Smooth muscle cell (in vitro differentiated cells): Measurements from ENCODE around the gene MAP3K19. TPM values are rescaled to one million over a fixed set of nuclear protein-coding genes. Genes with fewer than 3 reads are reported as not detected.

ENCODE experiments used
- DNase-seq: peaks from one replicate; lab custom pipeline; 2025; ENCODE audit not compliant: unreplicated experiment; lab: John Stamatoyannopoulos, UW
- H2AFZ ChIP-seq: fragments of 200-600 bp; sonication (generic); 2 replicates; pipeline ENCODE4 v1.6.0; 2016; ENCODE audit warnings: antibody characterized with exemption, low read depth, mild to moderate bottlenecking
- H3F3A ChIP-seq: fragments of 200-600 bp; sonication (generic); 2 replicates; pipeline ENCODE4 v1.6.0; 2017; ENCODE audit warnings: antibody characterized with exemption, low read depth
- H3K27ac ChIP-seq: fragments of 200-600 bp; sonication (generic); 2 replicates; pipeline ENCODE4 v1.5.1; 2016; ENCODE audit warnings: low read depth, mild to moderate bottlenecking
- H3K27me3 ChIP-seq: fragments of 200-600 bp; sonication (generic); 2 replicates; pipeline ENCODE4 v1.6.1; 2016; ENCODE audit warnings: low read depth, mild to moderate bottlenecking
- H3K36me3 ChIP-seq: fragments of 200-600 bp; sonication (generic); 2 replicates; pipeline ENCODE4 v1.5.1; 2016; ENCODE audit warnings: low read depth
- H3K4me1 ChIP-seq: fragments of 200-600 bp; sonication (generic); 2 replicates; pipeline ENCODE4 v1.5.1; 2016; ENCODE audit warnings: low read depth
- H3K4me2 ChIP-seq: fragments of 200-600 bp; sonication (generic); 2 replicates; pipeline ENCODE4 v1.6.0; 2016; ENCODE audit warnings: mild to moderate bottlenecking
- H3K4me3 ChIP-seq: fragments of 200-600 bp; sonication (generic); 2 replicates; pipeline ENCODE4 v1.5.1; 2016; ENCODE audit warnings: mild to moderate bottlenecking
- H3K79me2 ChIP-seq: fragments of 200-600 bp; sonication (generic); 2 replicates; pipeline ENCODE4 v1.6.0; 2016; ENCODE audit warnings: low read depth, mild to moderate bottlenecking
- H3K9ac ChIP-seq: fragments of 200-600 bp; sonication (generic); 2 replicates; pipeline ENCODE4 v1.6.0; 2016; ENCODE audit warnings: low read depth
- H3K9me3 ChIP-seq: fragments of 200-600 bp; sonication (generic); replicated peaks from 2 replicates; pipeline ENCODE4 v1.5.1; 2016; ENCODE audit warnings: low read depth
- H4K20me1 ChIP-seq: fragments of 200-600 bp; sonication (generic); 2 replicates; pipeline ENCODE4 v1.6.0; 2016; ENCODE audit warnings: low read depth
- WGBS: methylation state at CpG from one replicate; pipeline ENCODE4 v1.1.7; 2016; ENCODE audit warnings: low lambda C conversion rate; 5-methylcytosine and 5-hydroxymethylcytosine counted together
- polyA plus RNA-seq: library from polyadenylated mRNA; unstranded; fragments of >200 nt; fragmentation: Nextera tagmentation; extraction: Ambion mirVana; gene quantifications from 2 replicates; pipeline ENCODE4 v1.2.1, GENCODE V29; 2016
- total RNA-seq: library from RNA; depleted of rRNA; stranded (reverse); fragments of >200 nt; gene quantifications from 2 replicates; pipeline ENCODE4 v1.2.3, GENCODE V29; 2014
- TF ChIP-seq, protein P1 (sequence below): fragments of 200-600 bp; sonication (generic); IDR thresholded peaks from 2 replicates; pipeline ENCODE4 v1.5.1; 2017; ENCODE audit warnings: borderline replicate concordance, mild to moderate bottlenecking, antibody characterized with exemption; ENCODE audit not compliant: insufficient read depth, poor library complexity, severe bottlenecking

MAP3K19 gene
- total and polyA plus RNA-seq, 2 experiments from 2014 or later = 0.14 TPM; not detected in 1

DNA sequence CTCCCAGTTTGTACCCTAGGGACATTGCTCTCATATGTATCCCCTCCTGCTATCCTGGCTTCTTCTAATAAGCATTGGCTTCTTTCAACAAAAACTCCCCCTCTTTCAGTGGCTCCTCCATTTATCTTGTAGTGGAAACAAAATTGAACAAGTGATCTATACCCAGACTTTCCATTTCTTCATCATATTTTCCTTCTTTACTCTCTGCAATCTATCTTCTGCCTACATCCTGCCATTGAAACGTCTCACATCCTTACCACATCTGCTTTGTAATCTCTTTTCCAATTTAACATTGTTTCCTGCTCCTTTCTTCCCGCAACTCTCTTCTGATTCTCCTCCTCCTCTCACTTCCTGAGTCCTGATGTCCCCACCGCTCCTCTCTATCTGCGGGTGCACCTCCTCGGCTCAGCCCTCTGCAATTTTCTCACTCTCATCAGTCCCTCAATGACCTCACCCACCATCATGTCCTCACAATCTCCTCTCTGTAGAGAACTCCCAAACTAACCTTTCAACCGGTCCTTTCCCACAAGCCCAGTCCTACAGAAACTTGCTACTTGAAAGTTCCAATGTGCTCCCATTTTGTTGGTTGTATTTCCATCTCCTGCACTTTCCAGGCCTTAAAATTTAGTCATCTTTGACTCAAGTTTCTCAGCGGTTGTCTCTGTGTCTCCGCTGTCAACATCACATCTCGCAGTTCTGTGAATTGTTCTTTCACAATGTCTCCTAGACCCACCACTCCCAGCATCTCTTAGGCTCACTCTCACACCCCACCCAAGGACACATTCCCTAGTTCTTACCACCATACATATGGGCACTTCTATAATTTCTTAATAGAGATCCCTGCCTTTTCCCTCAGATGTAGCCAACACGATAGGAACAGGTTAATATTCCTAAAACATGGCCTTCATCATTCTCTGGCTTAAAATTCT lies 24.0 kb downstream of the MAP3K19 start:
- no peaks in the 10 kb centered on the region for H3F3A ChIP-seq

DNA sequence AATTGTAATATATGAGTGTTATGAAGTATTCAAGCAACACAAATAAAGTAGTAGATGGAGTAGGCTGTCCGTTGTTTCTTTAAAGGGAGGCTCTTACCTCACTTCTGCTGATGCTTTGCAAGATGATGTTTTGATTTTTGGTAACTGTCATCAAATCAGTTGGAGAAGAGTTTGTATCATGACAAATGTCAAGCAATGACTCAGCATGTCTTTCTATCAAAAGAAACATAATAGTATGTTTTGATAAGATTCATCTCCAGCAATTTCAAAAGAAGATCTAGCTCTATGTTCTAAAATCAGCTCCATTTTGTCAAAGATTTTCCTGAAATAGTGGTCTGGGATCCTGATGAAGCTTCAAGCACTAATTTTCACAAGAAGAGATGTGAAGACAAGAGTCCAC lies 25.6 kb downstream of the MAP3K19 start:
- TF ChIP-seq, protein P1, sequence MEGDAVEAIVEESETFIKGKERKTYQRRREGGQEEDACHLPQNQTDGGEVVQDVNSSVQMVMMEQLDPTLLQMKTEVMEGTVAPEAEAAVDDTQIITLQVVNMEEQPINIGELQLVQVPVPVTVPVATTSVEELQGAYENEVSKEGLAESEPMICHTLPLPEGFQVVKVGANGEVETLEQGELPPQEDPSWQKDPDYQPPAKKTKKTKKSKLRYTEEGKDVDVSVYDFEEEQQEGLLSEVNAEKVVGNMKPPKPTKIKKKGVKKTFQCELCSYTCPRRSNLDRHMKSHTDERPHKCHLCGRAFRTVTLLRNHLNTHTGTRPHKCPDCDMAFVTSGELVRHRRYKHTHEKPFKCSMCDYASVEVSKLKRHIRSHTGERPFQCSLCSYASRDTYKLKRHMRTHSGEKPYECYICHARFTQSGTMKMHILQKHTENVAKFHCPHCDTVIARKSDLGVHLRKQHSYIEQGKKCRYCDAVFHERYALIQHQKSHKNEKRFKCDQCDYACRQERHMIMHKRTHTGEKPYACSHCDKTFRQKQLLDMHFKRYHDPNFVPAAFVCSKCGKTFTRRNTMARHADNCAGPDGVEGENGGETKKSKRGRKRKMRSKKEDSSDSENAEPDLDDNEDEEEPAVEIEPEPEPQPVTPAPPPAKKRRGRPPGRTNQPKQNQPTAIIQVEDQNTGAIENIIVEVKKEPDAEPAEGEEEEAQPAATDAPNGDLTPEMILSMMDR = no peak
- Histone ChIP-seq H3K4me2 (no peak overlapping the region), H2AFZ (no peak overlapping the region), H3K4me1 (no peaks in the 10 kb centered on the region), H3K27me3 (no peaks in the 10 kb centered on the region), H3K9me3 (no peaks in the 10 kb centered on the region), H4K20me1 (no peaks in the 10 kb centered on the region), H3K9ac (no peak overlapping the region), H3K4me3 (no peak overlapping the region), H3K79me2 (no peaks in the 10 kb centered on the region), H3K27ac (no peak overlapping the region), H3K36me3 (no peaks in the 10 kb centered on the region), H3F3A (no peaks in the 10 kb centered on the region)
- 96% methylated on average over 1 of the region's 1 CpG for WGBS
- no peak for DNase-seq

More for the DNA sequence above, 24.0 kb downstream of the MAP3K19 start:
- WGBS = 86% methylated on average over 10 of the region's 10 CpGs
- H3K4me1 ChIP-seq = no peaks in the 10 kb centered on the region
- H3K27ac ChIP-seq = no peak overlapping the region
- no peaks in the 10 kb centered on the region for H3K36me3 ChIP-seq
- H3K9me3 ChIP-seq = no peaks in the 10 kb centered on the region
- no peak overlapping the region for H3K4me2 ChIP-seq
- no peak for DNase-seq
- H3K79me2 ChIP-seq = no peaks in the 10 kb centered on the region
- H3K27me3 ChIP-seq = no peaks in the 10 kb centered on the region
- no peaks in the 10 kb centered on the region for H4K20me1 ChIP-seq
- H2AFZ ChIP-seq = no peak overlapping the region
- H3K9ac ChIP-seq = no peak overlapping the region
- TF ChIP-seq, protein P1 = no peak
- no peak overlapping the region for H3K4me3 ChIP-seq

DNA sequence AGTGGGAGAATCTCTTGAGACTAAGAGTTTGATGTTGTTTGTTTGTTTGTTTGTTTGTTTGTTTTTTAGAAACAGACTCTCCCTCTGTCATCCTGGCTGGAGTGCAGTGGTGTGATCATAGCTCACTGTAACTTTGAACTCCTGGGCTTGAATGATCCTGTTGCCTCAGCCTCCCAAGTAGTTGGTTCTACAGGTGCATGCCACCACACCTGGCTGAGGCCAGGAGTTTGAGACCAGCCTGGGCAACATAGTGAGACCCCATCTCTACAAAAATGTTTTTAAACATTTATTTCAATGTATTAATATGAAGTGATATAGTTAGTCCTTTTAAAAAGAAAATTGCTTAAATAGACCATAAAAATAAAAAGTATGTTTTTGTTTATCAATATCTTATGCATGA lies 35.6 kb downstream of the MAP3K19 start:
- no peaks in the 10 kb centered on the region for H3K4me1 ChIP-seq
- no peak overlapping the region for H3K4me3 ChIP-seq
- no peaks in the 10 kb centered on the region for H3K79me2 ChIP-seq
- DNase-seq = no peak
- H3K27me3 ChIP-seq = no peaks in the 10 kb centered on the region
- H3K36me3 ChIP-seq = no peaks in the 10 kb centered on the region
- no peak overlapping the region for H3K9ac ChIP-seq
- TF ChIP-seq, protein P1 = no peak
- no peak overlapping the region for H3K27ac ChIP-seq
- no peak overlapping the region for H3K4me2 ChIP-seq
- no peaks in the 10 kb centered on the region for H4K20me1 ChIP-seq
- no peaks in the 10 kb centered on the region for H3K9me3 ChIP-seq
- no peaks in the 10 kb centered on the region for H3F3A ChIP-seq
- H2AFZ ChIP-seq = no peak overlapping the region
